HepG2 (cell line): ENCODE results near the gene DNAJB6.

ENCODE experiments used
- BRD4 ChIP-seq: sonication (generic); formaldehyde crosslinking; IDR thresholded peaks from 2 replicates; pipeline ENCODE4 v1.4.0; 2020; ENCODE audit warnings: missing genetic modification reagents
- CBX2 ChIP-seq, 2 experiments: fragments of 200-600 bp in 1 of 2; sonication (generic); formaldehyde crosslinking in 1 of 2; IDR thresholded peaks; 2 replicates each; pipeline versions ENCODE4 v1.7.0 to v1.8.1; 2018 to 2022; ENCODE audit warnings: low read depth in 2 of 2, low read length in 1 of 2, mild to moderate bottlenecking in 1 of 2, missing genetic modification reagents in 1 of 2
- GTF2F1 ChIP-seq: fragments of 150-350 bp; IDR thresholded peaks from 2 replicates; pipeline ENCODE4 v1.6.1; 2014; ENCODE audit warnings: low read length
- HMGA1 ChIP-seq: sonication (generic); formaldehyde crosslinking; conservative IDR thresholded peaks from 2 replicates; pipeline ENCODE4 v1.4.0; 2020; ENCODE audit warnings: missing genetic modification reagents
- HOXA5 ChIP-seq: sonication (generic); formaldehyde crosslinking; IDR thresholded peaks from 2 replicates; pipeline ENCODE4 v1.4.0; 2020; ENCODE audit warnings: missing genetic modification reagents
- KAT8 ChIP-seq: IDR thresholded peaks from 2 replicates; pipeline ENCODE4 v1.6.1; 2016; ENCODE audit warnings: missing genetic modification reagents, missing compliant biosample characterization
- KDM4B ChIP-seq: sonication (generic); formaldehyde crosslinking; IDR thresholded peaks from 2 replicates; pipeline ENCODE4 v1.4.0; 2020; ENCODE audit warnings: missing genetic modification reagents
- PBX3 ChIP-seq: sonication (generic); formaldehyde crosslinking; IDR thresholded peaks from 2 replicates; pipeline ENCODE4 v1.8.1; 2023; ENCODE audit warnings: missing genetic modification reagents, inconsistent platforms, borderline replicate concordance
- RFX3 ChIP-seq: IDR thresholded peaks from 2 replicates; pipeline ENCODE4 v1.6.1; 2016; ENCODE audit warnings: missing biosample characterization, missing genetic modification reagents
- THYN1 ChIP-seq: sonication (generic); formaldehyde crosslinking; IDR thresholded peaks from 2 replicates; pipeline ENCODE4 v1.8.1; 2023; ENCODE audit warnings: low read depth, mild to moderate bottlenecking, moderate library complexity, missing genetic modification reagents, borderline replicate concordance

- TF ChIP-seq CBX2 (IDR thresholded peaks at IDR 0.05; ENCODE audit: low read depth, low read length) (no peak), CBX2 (CRISPR knock-in tag; IDR thresholded peaks at IDR 0.05; ENCODE audit: low read depth) (no peak), THYN1 (CRISPR knock-in tag) (no peak), RFX3 (CRISPR knock-in tag) (no peak), BRD4 (CRISPR knock-in tag) (no peak), HMGA1 (no peak), KDM4B (CRISPR knock-in tag) (no peak), HOXA5 (CRISPR knock-in tag) (no peak), GTF2F1 (no peak), PBX3 (CRISPR knock-in tag) (no peak), KAT8 (CRISPR knock-in tag) (no peak)
Measured at GRCh38 chr7:157392256-157393037, 55.6 kb downstream of the DNAJB6 start.
